GM23338 (cell line): Measurements from ENCODE around the gene CPNE1. TPM values are rescaled to one million over a fixed set of nuclear protein-coding genes. Genes with fewer than 3 reads are reported as not detected.
A peak's percentile ranks its signal among the peaks of the same experiment; 100 is the strongest.

ENCODE experiments used
- ATAC-seq: fragments of 200-7000 bp; cut with Tn5 transposase; 3 replicates; pipeline ENCODE4 v1.9.1; 2020
- DNase-seq: peaks from one replicate; pipeline ENCODE4 v3.0.0-alpha.2; 2015; ENCODE audit warnings: low spot score
- H2AFZ ChIP-seq: fragments of 200-600 bp; sonication (generic); 2 replicates; pipeline ENCODE4 v1.8.0; 2016; ENCODE audit warnings: antibody characterized with exemption, mild to moderate bottlenecking, moderate library complexity
- H3F3A ChIP-seq: fragments of 200-600 bp; sonication (generic); replicated peaks from 2 replicates; pipeline ENCODE4 v1.8.0; 2017; ENCODE audit warnings: antibody characterized with exemption, mixed run types, low read depth
- H3K27ac ChIP-seq: fragments of 200-600 bp; sonication (generic); 2 replicates; pipeline ENCODE4 v1.6.1; 2016; ENCODE audit warnings: low read depth
- H3K27me3 ChIP-seq: fragments of 200-600 bp; sonication (generic); 2 replicates; pipeline ENCODE4 v1.8.0; 2016; ENCODE audit warnings: mild to moderate bottlenecking, mixed run types, moderate library complexity; ENCODE audit not compliant: insufficient read depth
- H3K36me3 ChIP-seq: fragments of 200-600 bp; sonication (generic); 2 replicates; pipeline ENCODE4 v1.8.0; 2016; ENCODE audit warnings: mild to moderate bottlenecking; ENCODE audit not compliant: insufficient read depth
- H3K4me1 ChIP-seq: fragments of 200-600 bp; sonication (generic); 2 replicates; pipeline ENCODE4 v1.8.0; 2016; ENCODE audit warnings: mild to moderate bottlenecking, moderate library complexity; ENCODE audit not compliant: insufficient read depth
- H3K4me2 ChIP-seq: fragments of 200-600 bp; sonication (generic); 2 replicates; pipeline ENCODE4 v1.7.1; 2017; ENCODE audit warnings: mixed run types
- H3K4me3 ChIP-seq: fragments of 200-600 bp; sonication (generic); 2 replicates; pipeline ENCODE4 v1.6.1; 2016; ENCODE audit warnings: mixed run types
- H3K79me2 ChIP-seq: fragments of 200-600 bp; sonication (generic); replicated peaks from 2 replicates; pipeline ENCODE4 v1.8.0; 2017; ENCODE audit warnings: mild to moderate bottlenecking; ENCODE audit not compliant: insufficient read depth
- H3K9me2 ChIP-seq: fragments of 200-600 bp; sonication (generic); 2 replicates; pipeline ENCODE4 v1.8.0; 2017; ENCODE audit not compliant: insufficient read depth
- H4K20me1 ChIP-seq: fragments of 200-600 bp; sonication (generic); replicated peaks from 2 replicates; pipeline ENCODE4 v1.8.0; 2017; ENCODE audit warnings: mild to moderate bottlenecking; ENCODE audit not compliant: insufficient read depth
- H3K27ac Mint-ChIP-seq: 2 replicates; pipeline ENCODE4 v1.8.0; 2020; ENCODE audit warnings: inconsistent platforms, mild to moderate bottlenecking, moderate library complexity, mixed read lengths
- H3K27me3 Mint-ChIP-seq: 3 replicates; pipeline ENCODE4 v1.8.0; 2022; ENCODE audit warnings: low read depth, mild to moderate bottlenecking, moderate library complexity, mixed read lengths, inconsistent platforms; ENCODE audit not compliant: insufficient read depth, poor library complexity
- H3K36me3 Mint-ChIP-seq: 3 replicates; pipeline ENCODE4 v1.8.0; 2021; ENCODE audit warnings: low read depth, mild to moderate bottlenecking, inconsistent platforms, moderate library complexity, mixed read lengths
- H3K4me1 Mint-ChIP-seq: 3 replicates; pipeline ENCODE4 v1.8.0; 2020; ENCODE audit warnings: mild to moderate bottlenecking, inconsistent platforms, mixed read lengths
- H3K4me3 Mint-ChIP-seq: 3 replicates; pipeline ENCODE4 v1.8.0; 2021; ENCODE audit warnings: moderate library complexity, mild to moderate bottlenecking, inconsistent platforms, mixed read lengths
- H3K9me3 Mint-ChIP-seq: 3 replicates; pipeline ENCODE4 v1.8.0; 2020; ENCODE audit warnings: moderate library complexity, mild to moderate bottlenecking, inconsistent platforms, mixed read lengths
- CREB1 ChIP-seq: fragments of 250-450 bp; sonication (Bioruptor Pico); IDR thresholded peaks from 2 replicates; pipeline ENCODE4 v1.5.0; 2020; ENCODE audit warnings: low read depth, mild to moderate bottlenecking, moderate library complexity
- EZH2 ChIP-seq: fragments of 200-600 bp; sonication (generic); IDR thresholded peaks from one replicate; pipeline ENCODE4 v1.8.0; 2017; ENCODE audit warnings: antibody characterized with exemption, mild to moderate bottlenecking, low read depth; ENCODE audit not compliant: unreplicated experiment
- EZH2phosphoT487 ChIP-seq: fragments of 200-600 bp; sonication (generic); IDR thresholded peaks from one replicate; pipeline ENCODE4 v1.8.1; 2018; ENCODE audit warnings: antibody characterized with exemption; ENCODE audit not compliant: unreplicated experiment
- JUNB ChIP-seq: IDR thresholded peaks from one replicate; pipeline ENCODE4 v1.6.1; 2016; ENCODE audit warnings: antibody characterized with exemption; ENCODE audit not compliant: unreplicated experiment
- NANOG ChIP-seq: IDR thresholded peaks from 2 replicates; pipeline ENCODE4 v1.6.1; 2016; ENCODE audit warnings: antibody characterized with exemption, borderline replicate concordance
- POLR2AphosphoS5 ChIP-seq: IDR thresholded peaks from 2 replicates; pipeline ENCODE4 v1.6.1; 2016; ENCODE audit warnings: antibody characterized with exemption, low read depth
- STAT1 ChIP-seq: IDR thresholded peaks from one replicate; pipeline ENCODE4 v1.6.1; 2016; ENCODE audit warnings: antibody characterized with exemption; ENCODE audit not compliant: unreplicated experiment
- ZNF114 ChIP-seq: fragments of 250-450 bp; sonication (Bioruptor Pico); IDR thresholded peaks from 2 replicates; pipeline ENCODE4 v1.5.0; 2020; ENCODE audit warnings: mild to moderate bottlenecking, moderate library complexity
- ZNF331 ChIP-seq: fragments of 250-450 bp; sonication (Bioruptor Pico); IDR thresholded peaks from 2 replicates; pipeline ENCODE4 v1.5.0; 2020; ENCODE audit warnings: low read depth, mild to moderate bottlenecking, moderate library complexity
- polyA plus RNA-seq: library from polyadenylated mRNA; unstranded; fragments of >200 nt; fragmentation: Nextera tagmentation; extraction: Ambion mirVana; gene quantifications from 2 replicates; pipeline ENCODE4 v1.2.1, GENCODE V29; 2016
- total RNA-seq: library from RNA; depleted of rRNA; stranded (reverse); fragments of >200 nt; shearing (Covaris generic); gene quantifications from 2 replicates; pipeline ENCODE4 v1.2.3, GENCODE V29; 2014
- TF ChIP-seq, protein P1 (sequence below): fragments of 250-450 bp; sonication (Bioruptor Pico); IDR thresholded peaks from 2 replicates; pipeline ENCODE4 v1.5.0; 2020; ENCODE audit warnings: mild to moderate bottlenecking, moderate library complexity
- TF ChIP-seq, protein P2 (sequence below): IDR thresholded peaks from one replicate; pipeline ENCODE4 v1.6.1; 2018; ENCODE audit warnings: antibody characterized with exemption; ENCODE audit not compliant: unreplicated experiment
- TF ChIP-seq, protein P3 (sequence below), 2 experiments: fragments of 200-600 bp in 1 of 2; sonication (generic) in 1 of 2; conservative IDR thresholded peaks; 2 replicates each; pipeline versions ENCODE4 v1.5.1 to v1.6.1; 2016 to 2017; ENCODE audit warnings: antibody characterized with exemption in 2 of 2, low read depth in 2 of 2, mild to moderate bottlenecking in 2 of 2, moderate library complexity in 1 of 2
- TF ChIP-seq, protein P4 (sequence below): IDR thresholded peaks from 2 replicates; pipeline ENCODE4 v1.6.1; 2016; ENCODE audit warnings: antibody characterized with exemption

The CPNE1 gene
- total and polyA plus RNA-seq, 2 experiments from 2014 or later = 189 to 196 TPM

DNA sequence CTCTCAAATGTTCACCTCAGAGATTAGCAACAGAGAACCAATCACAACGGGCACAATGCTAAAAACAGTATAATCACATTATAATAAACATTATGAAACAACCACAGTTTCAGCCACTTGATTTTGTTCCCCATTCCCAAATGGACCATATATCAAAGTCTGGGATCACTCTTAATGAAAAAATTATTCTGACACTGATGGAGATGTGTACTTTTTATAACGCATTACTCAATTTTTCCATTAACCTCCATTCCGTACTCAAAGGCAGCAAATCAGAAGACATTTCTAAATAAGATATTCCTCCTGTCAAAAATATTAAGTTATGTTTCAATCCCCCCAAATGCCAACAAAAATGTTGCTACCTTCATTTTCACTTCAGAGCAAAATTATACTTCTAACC, 2.8 kb downstream of the CPNE1 start:
- ATAC-seq (no peak), DNase-seq (no peak)
- Histone ChIP-seq H3K9me2 (no peaks in the 10 kb centered on the region), H3K27ac (no peak overlapping the region), H3K27me3 (no peaks in the 10 kb centered on the region), H2AFZ (no peak overlapping the region), H3K4me2 (peak overlapping the region; percentile 94), H3K36me3 (no peaks in the 10 kb centered on the region), H4K20me1 (peaks cover 66% of the 10 kb centered on the region), H3K79me2 (peaks cover 78% of the 10 kb centered on the region), H3K4me1 (peaks cover 48% of the 10 kb centered on the region), H3F3A (no peaks in the 10 kb centered on the region), H3K4me3 (peak overlapping the region; percentile 95)
- TF ChIP-seq JUNB = no peak
- no peak for TF ChIP-seq POLR2AphosphoS5
- TF ChIP-seq, protein P1, sequence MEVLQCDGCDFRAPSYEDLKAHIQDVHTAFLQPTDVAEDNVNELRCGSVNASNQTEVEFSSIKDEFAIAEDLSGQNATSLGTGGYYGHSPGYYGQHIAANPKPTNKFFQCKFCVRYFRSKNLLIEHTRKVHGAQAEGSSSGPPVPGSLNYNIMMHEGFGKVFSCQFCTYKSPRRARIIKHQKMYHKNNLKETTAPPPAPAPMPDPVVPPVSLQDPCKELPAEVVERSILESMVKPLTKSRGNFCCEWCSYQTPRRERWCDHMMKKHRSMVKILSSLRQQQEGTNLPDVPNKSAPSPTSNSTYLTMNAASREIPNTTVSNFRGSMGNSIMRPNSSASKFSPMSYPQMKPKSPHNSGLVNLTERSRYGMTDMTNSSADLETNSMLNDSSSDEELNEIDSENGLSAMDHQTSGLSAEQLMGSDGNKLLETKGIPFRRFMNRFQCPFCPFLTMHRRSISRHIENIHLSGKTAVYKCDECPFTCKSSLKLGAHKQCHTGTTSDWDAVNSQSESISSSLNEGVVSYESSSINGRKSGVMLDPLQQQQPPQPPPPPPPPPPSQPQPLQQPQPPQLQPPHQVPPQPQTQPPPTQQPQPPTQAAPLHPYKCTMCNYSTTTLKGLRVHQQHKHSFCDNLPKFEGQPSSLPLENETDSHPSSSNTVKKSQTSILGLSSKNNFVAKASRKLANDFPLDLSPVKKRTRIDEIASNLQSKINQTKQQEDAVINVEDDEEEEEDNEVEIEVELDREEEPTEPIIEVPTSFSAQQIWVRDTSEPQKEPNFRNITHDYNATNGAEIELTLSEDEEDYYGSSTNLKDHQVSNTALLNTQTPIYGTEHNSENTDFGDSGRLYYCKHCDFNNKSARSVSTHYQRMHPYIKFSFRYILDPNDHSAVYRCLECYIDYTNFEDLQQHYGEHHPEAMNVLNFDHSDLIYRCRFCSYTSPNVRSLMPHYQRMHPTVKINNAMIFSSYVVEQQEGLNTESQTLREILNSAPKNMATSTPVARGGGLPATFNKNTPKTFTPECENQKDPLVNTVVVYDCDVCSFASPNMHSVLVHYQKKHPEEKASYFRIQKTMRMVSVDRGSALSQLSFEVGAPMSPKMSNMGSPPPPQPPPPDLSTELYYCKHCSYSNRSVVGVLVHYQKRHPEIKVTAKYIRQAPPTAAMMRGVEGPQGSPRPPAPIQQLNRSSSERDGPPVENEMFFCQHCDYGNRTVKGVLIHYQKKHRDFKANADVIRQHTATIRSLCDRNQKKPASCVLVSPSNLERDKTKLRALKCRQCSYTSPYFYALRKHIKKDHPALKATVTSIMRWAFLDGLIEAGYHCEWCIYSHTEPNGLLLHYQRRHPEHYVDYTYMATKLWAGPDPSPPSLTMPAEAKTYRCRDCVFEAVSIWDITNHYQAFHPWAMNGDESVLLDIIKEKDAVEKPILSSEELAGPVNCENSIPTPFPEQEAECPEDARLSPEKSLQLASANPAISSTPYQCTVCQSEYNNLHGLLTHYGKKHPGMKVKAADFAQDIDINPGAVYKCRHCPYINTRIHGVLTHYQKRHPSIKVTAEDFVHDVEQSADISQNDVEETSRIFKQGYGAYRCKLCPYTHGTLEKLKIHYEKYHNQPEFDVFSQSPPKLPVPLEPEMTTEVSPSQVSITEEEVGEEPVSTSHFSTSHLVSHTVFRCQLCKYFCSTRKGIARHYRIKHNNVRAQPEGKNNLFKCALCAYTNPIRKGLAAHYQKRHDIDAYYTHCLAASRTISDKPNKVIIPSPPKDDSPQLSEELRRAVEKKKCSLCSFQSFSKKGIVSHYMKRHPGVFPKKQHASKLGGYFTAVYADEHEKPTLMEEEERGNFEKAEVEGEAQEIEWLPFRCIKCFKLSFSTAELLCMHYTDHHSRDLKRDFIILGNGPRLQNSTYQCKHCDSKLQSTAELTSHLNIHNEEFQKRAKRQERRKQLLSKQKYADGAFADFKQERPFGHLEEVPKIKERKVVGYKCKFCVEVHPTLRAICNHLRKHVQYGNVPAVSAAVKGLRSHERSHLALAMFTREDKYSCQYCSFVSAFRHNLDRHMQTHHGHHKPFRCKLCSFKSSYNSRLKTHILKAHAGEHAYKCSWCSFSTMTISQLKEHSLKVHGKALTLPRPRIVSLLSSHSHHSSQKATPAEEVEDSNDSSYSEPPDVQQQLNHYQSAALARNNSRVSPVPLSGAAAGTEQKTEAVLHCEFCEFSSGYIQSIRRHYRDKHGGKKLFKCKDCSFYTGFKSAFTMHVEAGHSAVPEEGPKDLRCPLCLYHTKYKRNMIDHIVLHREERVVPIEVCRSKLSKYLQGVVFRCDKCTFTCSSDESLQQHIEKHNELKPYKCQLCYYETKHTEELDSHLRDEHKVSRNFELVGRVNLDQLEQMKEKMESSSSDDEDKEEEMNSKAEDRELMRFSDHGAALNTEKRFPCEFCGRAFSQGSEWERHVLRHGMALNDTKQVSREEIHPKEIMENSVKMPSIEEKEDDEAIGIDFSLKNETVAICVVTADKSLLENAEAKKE (CRISPR knock-in tag) = no peak
- TF ChIP-seq, protein P2, sequence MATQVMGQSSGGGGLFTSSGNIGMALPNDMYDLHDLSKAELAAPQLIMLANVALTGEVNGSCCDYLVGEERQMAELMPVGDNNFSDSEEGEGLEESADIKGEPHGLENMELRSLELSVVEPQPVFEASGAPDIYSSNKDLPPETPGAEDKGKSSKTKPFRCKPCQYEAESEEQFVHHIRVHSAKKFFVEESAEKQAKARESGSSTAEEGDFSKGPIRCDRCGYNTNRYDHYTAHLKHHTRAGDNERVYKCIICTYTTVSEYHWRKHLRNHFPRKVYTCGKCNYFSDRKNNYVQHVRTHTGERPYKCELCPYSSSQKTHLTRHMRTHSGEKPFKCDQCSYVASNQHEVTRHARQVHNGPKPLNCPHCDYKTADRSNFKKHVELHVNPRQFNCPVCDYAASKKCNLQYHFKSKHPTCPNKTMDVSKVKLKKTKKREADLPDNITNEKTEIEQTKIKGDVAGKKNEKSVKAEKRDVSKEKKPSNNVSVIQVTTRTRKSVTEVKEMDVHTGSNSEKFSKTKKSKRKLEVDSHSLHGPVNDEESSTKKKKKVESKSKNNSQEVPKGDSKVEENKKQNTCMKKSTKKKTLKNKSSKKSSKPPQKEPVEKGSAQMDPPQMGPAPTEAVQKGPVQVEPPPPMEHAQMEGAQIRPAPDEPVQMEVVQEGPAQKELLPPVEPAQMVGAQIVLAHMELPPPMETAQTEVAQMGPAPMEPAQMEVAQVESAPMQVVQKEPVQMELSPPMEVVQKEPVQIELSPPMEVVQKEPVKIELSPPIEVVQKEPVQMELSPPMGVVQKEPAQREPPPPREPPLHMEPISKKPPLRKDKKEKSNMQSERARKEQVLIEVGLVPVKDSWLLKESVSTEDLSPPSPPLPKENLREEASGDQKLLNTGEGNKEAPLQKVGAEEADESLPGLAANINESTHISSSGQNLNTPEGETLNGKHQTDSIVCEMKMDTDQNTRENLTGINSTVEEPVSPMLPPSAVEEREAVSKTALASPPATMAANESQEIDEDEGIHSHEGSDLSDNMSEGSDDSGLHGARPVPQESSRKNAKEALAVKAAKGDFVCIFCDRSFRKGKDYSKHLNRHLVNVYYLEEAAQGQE = no peak
- TF ChIP-seq, protein P3, sequence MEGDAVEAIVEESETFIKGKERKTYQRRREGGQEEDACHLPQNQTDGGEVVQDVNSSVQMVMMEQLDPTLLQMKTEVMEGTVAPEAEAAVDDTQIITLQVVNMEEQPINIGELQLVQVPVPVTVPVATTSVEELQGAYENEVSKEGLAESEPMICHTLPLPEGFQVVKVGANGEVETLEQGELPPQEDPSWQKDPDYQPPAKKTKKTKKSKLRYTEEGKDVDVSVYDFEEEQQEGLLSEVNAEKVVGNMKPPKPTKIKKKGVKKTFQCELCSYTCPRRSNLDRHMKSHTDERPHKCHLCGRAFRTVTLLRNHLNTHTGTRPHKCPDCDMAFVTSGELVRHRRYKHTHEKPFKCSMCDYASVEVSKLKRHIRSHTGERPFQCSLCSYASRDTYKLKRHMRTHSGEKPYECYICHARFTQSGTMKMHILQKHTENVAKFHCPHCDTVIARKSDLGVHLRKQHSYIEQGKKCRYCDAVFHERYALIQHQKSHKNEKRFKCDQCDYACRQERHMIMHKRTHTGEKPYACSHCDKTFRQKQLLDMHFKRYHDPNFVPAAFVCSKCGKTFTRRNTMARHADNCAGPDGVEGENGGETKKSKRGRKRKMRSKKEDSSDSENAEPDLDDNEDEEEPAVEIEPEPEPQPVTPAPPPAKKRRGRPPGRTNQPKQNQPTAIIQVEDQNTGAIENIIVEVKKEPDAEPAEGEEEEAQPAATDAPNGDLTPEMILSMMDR (conservative IDR thresholded peaks at IDR 0.05; ENCODE audit: low read depth in 2 of 2) = no peak
- TF ChIP-seq ZNF114 (CRISPR knock-in tag) = no peak
- TF ChIP-seq NANOG = no peak
- no peak for TF ChIP-seq EZH2phosphoT487
- TF ChIP-seq ZNF331 = no peak
- no peak for TF ChIP-seq STAT1
- TF ChIP-seq EZH2 = no peak
- TF ChIP-seq, protein P4, sequence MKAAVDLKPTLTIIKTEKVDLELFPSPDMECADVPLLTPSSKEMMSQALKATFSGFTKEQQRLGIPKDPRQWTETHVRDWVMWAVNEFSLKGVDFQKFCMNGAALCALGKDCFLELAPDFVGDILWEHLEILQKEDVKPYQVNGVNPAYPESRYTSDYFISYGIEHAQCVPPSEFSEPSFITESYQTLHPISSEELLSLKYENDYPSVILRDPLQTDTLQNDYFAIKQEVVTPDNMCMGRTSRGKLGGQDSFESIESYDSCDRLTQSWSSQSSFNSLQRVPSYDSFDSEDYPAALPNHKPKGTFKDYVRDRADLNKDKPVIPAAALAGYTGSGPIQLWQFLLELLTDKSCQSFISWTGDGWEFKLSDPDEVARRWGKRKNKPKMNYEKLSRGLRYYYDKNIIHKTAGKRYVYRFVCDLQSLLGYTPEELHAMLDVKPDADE = no peak
- no peak for TF ChIP-seq CREB1 (CRISPR knock-in tag)
- Mint-ChIP-seq H3K27ac (no peak overlapping the region), H3K4me1 (peaks cover 41% of the 10 kb centered on the region; the same call in 2 of the 3 replicates), H3K9me3 (no peaks in the 10 kb centered on the region), H3K36me3 (peaks cover 8% of the 10 kb centered on the region; the same call in 2 of the 3 replicates), H3K4me3 (peak overlapping the region; percentile 98), H3K27me3 (peaks cover 9% of the 10 kb centered on the region)
